ENCODE measurements around the gene E2F8. TPM values are rescaled to one million over a fixed set of nuclear protein-coding genes. Genes with fewer than 3 reads are reported as not detected.

Gene E2F8
- total and polyA plus RNA-seq, 10 of the 15 experiments (the other 5 are each of a cell fraction or from before 2014, with no cell fraction given): 8.8 to 28.1 (median 18.5) TPM

DNA sequence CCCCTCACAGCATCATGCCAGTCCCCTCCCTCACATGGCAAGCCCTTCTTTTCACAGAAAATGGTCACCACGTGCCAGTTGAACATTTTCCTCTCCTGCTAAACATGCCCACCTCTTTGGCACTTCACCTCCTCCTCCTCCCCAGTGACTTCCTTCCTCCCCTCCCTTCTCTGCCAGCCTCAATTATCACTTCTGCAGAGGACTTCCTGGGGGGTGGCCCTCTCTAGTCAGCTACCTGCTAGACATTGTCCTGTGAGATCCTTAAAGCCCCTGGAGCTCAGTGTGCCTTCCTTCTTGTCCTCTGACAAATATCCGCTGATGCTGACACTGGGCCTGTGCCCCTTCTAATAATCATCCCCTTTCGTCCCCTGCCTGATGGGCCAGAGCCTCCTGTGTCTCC lies 43.2 kb upstream of the E2F8 start:
- H3K9me3 ChIP-seq (replicated peaks; ENCODE audit: control insufficient read depth, insufficient read depth, low read length): no peaks in the 10 kb centered on the region
- TF ChIP-seq BRCA1 (IDR thresholded peaks at IDR 0.05; ENCODE audit: low read depth, low read length) (no peak), ZBTB33 (IDR thresholded peaks at IDR 0.05) (no peak), MTA3 (IDR thresholded peaks at IDR 0.05; ENCODE audit: borderline replicate concordance, low read length) (no peak), CEBPB (IDR thresholded peaks at IDR 0.05; ENCODE audit: borderline replicate concordance in 1 of 2, low read depth in 2 of 2, low read length in 2 of 2) (no peak), SMAD5 (IDR thresholded peaks at IDR 0.05; ENCODE audit: low read depth) (no peak), POLR2AphosphoS5 (IDR thresholded peaks at IDR 0.05; ENCODE audit: low read length) (no peak), SUZ12 (IDR thresholded peaks at IDR 0.05; ENCODE audit: unreplicated experiment) (no peak), HDGF (IDR thresholded peaks at IDR 0.05) (no peak), MEF2A (IDR thresholded peaks at IDR 0.05; ENCODE audit: insufficient read depth, low read depth, low read length) (no peak), SMARCA5 (IDR thresholded peaks at IDR 0.05) (no peak), BCLAF1 (IDR thresholded peaks at IDR 0.05) (no peak), NRF1 (conservative IDR thresholded peaks at IDR 0.05; ENCODE audit: low read depth, low read length) (no peak)
- TF ChIP-seq, protein P1, sequence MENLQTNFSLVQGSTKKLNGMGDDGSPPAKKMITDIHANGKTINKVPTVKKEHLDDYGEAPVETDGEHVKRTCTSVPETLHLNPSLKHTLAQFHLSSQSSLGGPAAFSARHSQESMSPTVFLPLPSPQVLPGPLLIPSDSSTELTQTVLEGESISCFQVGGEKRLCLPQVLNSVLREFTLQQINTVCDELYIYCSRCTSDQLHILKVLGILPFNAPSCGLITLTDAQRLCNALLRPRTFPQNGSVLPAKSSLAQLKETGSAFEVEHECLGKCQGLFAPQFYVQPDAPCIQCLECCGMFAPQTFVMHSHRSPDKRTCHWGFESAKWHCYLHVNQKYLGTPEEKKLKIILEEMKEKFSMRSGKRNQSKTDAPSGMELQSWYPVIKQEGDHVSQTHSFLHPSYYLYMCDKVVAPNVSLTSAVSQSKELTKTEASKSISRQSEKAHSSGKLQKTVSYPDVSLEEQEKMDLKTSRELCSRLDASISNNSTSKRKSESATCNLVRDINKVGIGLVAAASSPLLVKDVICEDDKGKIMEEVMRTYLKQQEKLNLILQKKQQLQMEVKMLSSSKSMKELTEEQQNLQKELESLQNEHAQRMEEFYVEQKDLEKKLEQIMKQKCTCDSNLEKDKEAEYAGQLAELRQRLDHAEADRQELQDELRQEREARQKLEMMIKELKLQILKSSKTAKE (IDR thresholded peaks at IDR 0.05; ENCODE audit: low read depth, poor library complexity, severe bottlenecking): no peak
- H3K4me2 ChIP-seq (ENCODE audit: control insufficient read depth, insufficient read depth): no peak overlapping the region
- FAIRE-seq (no peak), ATAC-seq (no peak), DNase-seq (ENCODE audit: low read depth, low spot score) (no peak)
- peaks cover 6% of the 10 kb centered on the region for H3K4me1 ChIP-seq (ENCODE audit: control insufficient read depth, insufficient read depth, low read length)
- no peaks in the 10 kb centered on the region for H3K79me2 ChIP-seq (ENCODE audit: control insufficient read depth, insufficient read depth, low read length)
- SMC1A ChIA-PET (ENCODE audit: uncharacterized antibody, unreplicated experiment): no interaction called here
- POLR2A ChIA-PET: no interaction called here
- intact Hi-C loops (cut with micrococcal nuclease; ENCODE audit: unreplicated experiment): no loop called here
- H3K4me3 ChIP-seq: no peak overlapping the region
- no peak overlapping the region for H3K27ac ChIP-seq (ENCODE audit: control insufficient read depth, insufficient read depth)
- RAD21 ChIA-PET (ENCODE audit: unreplicated experiment): no interaction called here
- H2AFZ ChIP-seq (ENCODE audit: control insufficient read depth, low read depth, low read length): no peak overlapping the region
- no TSS peak for BruUV-seq (replicated peaks)
- WGBS (ENCODE audit: insufficient coverage, insufficient replicate concordance, low lambda C conversion rate, missing lambda C conversion rate): 24% methylated on average over 3 of the region's 3 CpGs
- no peaks in the 10 kb centered on the region for H3K36me3 ChIP-seq (ENCODE audit: control insufficient read depth in 2 of 2, insufficient read depth in 2 of 2, low read length in 1 of 2)
- CTCF ChIA-PET: no interaction called here
- H3K27me3 ChIP-seq (replicated peaks in 1 of 2; ENCODE audit: control insufficient read depth in 2 of 2, insufficient read depth in 2 of 2, low read length in 1 of 2): no peaks in the 10 kb centered on the region
- H4K20me1 ChIP-seq (ENCODE audit: control insufficient read depth, insufficient read depth): no peaks in the 10 kb centered on the region
- in situ Hi-C loops (cut with MboI): no loop called here
- no peak overlapping the region for H3K9ac ChIP-seq (ENCODE audit: control insufficient read depth, insufficient read depth, low read length)
